Measurements from ENCODE around the gene DNAAF2.
"Not testable (repeated sequence)": the region's sequence is repeated elsewhere in the genome, so short reads cannot be mapped to it uniquely, and the experiment has no call there.

Gene DNAAF2

DNA sequence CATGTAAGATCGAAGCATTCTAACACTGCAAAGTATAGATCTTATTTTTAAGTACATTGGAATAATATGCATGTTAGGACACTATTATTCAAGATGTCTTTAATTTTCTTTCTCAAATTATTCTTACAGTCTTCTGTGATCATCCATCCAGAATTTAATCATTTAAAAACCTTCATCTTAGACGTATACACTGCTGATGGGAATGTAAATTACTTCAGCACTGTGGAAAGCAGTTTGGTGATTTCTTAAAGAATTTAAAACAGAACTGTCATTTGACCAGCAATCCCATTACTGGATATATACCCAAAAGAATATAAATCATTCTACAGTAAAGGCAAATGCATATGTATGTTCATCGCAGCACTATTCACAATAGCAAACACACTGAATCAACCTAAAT, 45.7 kb downstream of the DNAAF2 start:
- TF ChIP-seq, protein P1, sequence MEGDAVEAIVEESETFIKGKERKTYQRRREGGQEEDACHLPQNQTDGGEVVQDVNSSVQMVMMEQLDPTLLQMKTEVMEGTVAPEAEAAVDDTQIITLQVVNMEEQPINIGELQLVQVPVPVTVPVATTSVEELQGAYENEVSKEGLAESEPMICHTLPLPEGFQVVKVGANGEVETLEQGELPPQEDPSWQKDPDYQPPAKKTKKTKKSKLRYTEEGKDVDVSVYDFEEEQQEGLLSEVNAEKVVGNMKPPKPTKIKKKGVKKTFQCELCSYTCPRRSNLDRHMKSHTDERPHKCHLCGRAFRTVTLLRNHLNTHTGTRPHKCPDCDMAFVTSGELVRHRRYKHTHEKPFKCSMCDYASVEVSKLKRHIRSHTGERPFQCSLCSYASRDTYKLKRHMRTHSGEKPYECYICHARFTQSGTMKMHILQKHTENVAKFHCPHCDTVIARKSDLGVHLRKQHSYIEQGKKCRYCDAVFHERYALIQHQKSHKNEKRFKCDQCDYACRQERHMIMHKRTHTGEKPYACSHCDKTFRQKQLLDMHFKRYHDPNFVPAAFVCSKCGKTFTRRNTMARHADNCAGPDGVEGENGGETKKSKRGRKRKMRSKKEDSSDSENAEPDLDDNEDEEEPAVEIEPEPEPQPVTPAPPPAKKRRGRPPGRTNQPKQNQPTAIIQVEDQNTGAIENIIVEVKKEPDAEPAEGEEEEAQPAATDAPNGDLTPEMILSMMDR (IDR thresholded peaks at IDR 0.05; ENCODE audit: low read depth, low read length, missing control alignments) = no peak
- no peak for DNase-seq (ENCODE audit: extremely low read depth, low read depth)

DNA sequence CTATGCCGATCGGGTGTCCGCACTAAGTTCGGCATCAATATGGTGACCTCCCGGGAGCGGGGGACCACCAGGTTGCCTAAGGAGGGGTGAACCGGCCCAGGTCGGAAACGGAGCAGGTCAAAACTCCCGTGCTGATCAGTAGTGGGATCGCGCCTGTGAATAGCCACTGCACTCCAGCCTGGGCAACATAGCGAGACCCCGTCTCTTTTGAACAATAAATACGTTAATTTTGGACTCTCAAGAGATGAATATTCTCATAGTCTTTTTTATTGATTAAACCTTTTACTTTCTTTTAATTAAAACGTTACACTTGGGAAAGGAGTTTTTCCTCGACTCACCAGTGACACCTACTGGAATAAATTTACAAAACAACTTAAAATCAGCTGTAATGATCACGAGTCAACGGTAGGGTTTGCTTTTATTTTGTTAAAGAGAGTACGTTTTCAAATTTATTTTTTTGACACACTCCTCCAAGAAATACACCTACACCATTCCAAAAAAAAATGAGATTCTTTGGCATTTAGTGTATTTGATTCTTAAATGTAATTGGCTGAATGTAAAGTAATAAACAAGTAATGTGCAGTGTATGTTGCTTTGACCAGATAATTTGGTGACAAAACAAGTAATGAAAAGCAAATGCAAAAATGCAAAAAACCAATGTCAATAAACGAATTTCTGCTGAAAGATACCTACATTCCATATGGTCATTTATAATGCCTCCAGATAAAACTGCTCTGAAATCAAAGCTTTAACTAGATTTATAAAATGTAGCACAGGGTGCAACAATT, 48.2 kb downstream of the DNAAF2 start:
- peak overlapping the region; percentile 12 for H3K4me3 ChIP-seq (replicated peaks; ENCODE audit: low read depth, low read length)

More for the DNA sequence above, 45.7 kb downstream of the DNAAF2 start:
- no peak overlapping the region for H3K4me3 ChIP-seq (replicated peaks; ENCODE audit: low read depth, low read length)

DNA sequence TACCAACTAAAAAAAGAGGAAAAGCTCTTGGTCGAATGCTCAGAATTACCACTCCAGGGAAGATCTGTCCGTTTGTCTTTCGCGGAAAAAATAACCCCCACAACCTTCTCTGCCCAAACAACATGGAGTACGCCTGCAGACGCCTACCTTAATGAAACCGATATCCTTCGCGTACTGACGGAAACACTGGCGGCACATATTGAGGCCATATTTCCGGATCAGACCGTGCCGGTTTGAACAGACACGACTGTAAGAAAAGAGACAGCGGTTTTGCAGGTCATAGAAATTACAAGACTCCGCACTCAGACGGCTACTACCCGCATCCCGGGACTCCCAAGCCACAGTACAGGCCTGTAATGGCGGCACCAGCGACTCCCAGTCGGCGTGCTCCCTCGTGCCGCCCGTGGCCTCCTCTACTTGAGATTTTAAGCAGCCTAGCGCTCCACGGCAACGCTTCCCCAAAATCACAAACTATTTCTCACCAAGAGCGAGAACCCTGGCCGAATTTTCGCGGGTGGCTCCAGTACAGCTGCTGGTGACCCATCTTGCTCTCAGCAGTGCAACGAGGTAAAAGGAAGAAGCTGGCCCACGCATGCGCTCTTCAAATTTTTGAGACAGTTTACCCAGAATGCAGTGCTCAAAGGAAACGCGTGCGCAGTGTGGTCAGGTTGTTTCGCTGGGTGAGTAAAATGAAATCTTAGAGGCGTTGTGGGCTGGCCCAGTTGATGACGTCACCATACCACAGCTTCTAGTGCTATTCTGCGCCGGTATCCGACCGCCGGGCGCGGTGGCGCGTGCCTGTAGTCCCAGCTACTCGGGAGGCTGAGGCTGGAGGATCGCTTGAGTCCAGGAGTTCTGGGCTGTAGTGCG, 49.0 kb downstream of the DNAAF2 start, which contains the start of gene RPS29:
TSS of gene RPS29 (minus strand) at position 578 of the 870 bp plus-strand sequence. CDS start at position 544, 34 bp downstream.
- DNase-seq (ENCODE audit: extremely low read depth, low read depth) = peak; percentile 100
- H3K4me3 ChIP-seq (replicated peaks; ENCODE audit: low read depth, low read length) = peak within 1 kb of the TSS; percentile 87
- TF ChIP-seq, protein P1 (IDR thresholded peaks at IDR 0.05; ENCODE audit: low read depth, low read length, missing control alignments) = no peak

More for the DNA sequence above, 48.2 kb downstream of the DNAAF2 start:
- TF ChIP-seq, protein P1 (IDR thresholded peaks at IDR 0.05; ENCODE audit: low read depth, low read length, missing control alignments) = peak; percentile 48
- DNase-seq (ENCODE audit: extremely low read depth, low read depth) = peak; percentile 52

DNA sequence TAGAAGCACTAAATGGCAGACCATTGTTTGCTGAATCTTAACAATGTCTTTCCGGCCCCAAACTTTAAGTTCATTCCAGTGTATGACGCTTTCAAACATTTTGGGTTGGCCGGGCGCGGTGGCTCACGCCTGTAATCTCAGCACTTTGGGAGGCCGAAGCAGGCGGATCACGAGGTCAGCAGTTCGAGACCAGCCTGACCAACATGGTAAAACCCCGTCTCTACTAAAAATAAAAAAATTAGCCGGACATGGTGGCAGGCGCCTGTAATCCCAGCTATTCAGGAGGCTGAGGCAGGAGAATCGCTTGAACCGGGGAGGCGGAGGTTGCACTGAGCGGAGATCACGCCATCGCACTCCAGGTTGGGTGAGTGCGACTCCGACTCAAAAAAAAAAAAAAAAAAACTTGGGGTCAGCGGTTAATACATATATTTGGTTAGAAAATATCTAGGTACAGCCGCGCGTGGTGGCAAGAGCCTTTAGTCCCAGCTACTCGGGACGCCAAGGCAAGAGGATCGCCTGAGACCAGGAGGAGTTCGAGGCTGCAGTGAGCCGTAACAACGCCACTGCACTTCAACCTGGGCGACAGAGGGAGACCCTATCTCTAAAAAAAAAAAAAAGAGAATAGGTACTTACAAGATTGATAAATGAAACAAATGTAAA, 49.9 kb downstream of the DNAAF2 start:
- peak overlapping the region; percentile 87 for H3K4me3 ChIP-seq (replicated peaks; ENCODE audit: low read depth, low read length)
- DNase-seq (ENCODE audit: extremely low read depth, low read depth) = not testable (repeated sequence)

DNA sequence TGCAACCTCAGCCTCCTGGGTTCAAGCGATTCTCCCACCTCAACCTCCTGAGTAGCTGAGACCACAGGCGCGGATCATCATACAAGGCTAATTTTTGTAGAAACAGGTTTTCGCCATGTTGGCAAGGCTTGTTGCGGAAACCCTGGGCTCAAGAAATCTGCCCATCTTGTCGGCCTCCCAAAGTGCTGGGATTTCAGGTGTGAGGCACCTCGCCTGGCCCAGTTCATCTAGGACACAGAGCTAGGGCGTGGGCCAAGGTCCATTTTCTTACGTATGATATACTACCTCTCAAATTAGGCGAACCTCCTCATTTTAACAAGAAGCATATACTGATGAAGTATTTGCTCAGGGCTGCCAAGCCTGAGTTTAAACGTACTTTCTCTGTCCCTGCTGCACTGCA, 51.0 kb downstream of the DNAAF2 start:
- no peak for DNase-seq (ENCODE audit: extremely low read depth, low read depth)
- TF ChIP-seq, protein P1 (IDR thresholded peaks at IDR 0.05; ENCODE audit: low read depth, low read length, missing control alignments) = no peak
- peak overlapping the region; percentile 87 for H3K4me3 ChIP-seq (replicated peaks; ENCODE audit: low read depth, low read length)

DNA sequence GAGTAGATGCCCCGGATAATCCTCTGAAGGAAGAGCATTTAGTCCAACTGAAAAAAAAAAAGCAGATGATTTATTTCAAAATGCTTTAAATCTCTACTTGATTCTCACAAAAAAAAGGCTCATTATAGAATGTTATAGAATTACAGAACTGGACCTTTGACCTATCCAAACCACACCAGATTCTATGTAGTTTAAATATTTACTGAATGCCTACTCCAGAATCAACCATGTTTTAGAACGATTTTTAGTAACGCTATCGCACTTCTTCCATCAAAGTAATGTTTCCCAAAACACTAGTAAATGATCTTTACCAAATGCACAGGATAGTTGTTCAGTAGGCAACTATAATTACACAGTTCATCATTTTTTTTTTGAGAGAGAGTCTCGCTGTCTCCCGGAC, 51.4 kb downstream of the DNAAF2 start:
- no peak for DNase-seq (ENCODE audit: extremely low read depth, low read depth)
- H3K4me3 ChIP-seq (replicated peaks; ENCODE audit: low read depth, low read length) = peak overlapping the region; percentile 87
- TF ChIP-seq, protein P1 (IDR thresholded peaks at IDR 0.05; ENCODE audit: low read depth, low read length, missing control alignments) = no peak
